ENCODE measurements around the gene MLKL.

Gene MLKL

GRCh38 chr16:74649839-74650504 is 50.7 kb downstream of the MLKL start:
- TF ChIP-seq CTCF (IDR thresholded peaks at IDR 0.05; ENCODE audit: control insufficient read depth, insufficient read depth, low read depth, low read length, missing control alignments), result no peak
- DNase-seq (ENCODE audit: low read depth), result no peak
- no peak overlapping the region for H3K4me3 ChIP-seq (ENCODE audit: control insufficient read depth, low read depth, low read length)

GRCh38 chr16:74641969-74642368 is 58.7 kb downstream of the MLKL start:
- DNase-seq (ENCODE audit: low read depth), result no peak
- TF ChIP-seq CTCF (IDR thresholded peaks at IDR 0.05; ENCODE audit: control insufficient read depth, insufficient read depth, low read depth, low read length, missing control alignments), result no peak
- H3K4me3 ChIP-seq (ENCODE audit: control insufficient read depth, low read depth, low read length), result no peak overlapping the region

GRCh38 chr16:74637742-74638453 is 62.8 kb downstream of the MLKL start:
- TF ChIP-seq CTCF (IDR thresholded peaks at IDR 0.05; ENCODE audit: control insufficient read depth, insufficient read depth, low read depth, low read length, missing control alignments), result no peak
- DNase-seq (ENCODE audit: low read depth), result no peak
- H3K4me3 ChIP-seq (ENCODE audit: control insufficient read depth, low read depth, low read length), result no peak overlapping the region

- no peak for TF ChIP-seq CTCF (IDR thresholded peaks at IDR 0.05; ENCODE audit: control insufficient read depth, insufficient read depth, low read depth, low read length, missing control alignments)
- no peak for DNase-seq (ENCODE audit: low read depth)
Observed at GRCh38 chr16:74635303-74635702, 65.4 kb downstream of the MLKL start.

GRCh38 chr16:74633686-74634085 is 67.0 kb downstream of the MLKL start:
- TF ChIP-seq CTCF (IDR thresholded peaks at IDR 0.05; ENCODE audit: control insufficient read depth, insufficient read depth, low read depth, low read length, missing control alignments), result no peak
- H3K4me3 ChIP-seq (ENCODE audit: control insufficient read depth, low read depth, low read length), result no peak overlapping the region
- DNase-seq (ENCODE audit: low read depth), result no peak

More at GRCh38 chr16:74635303-74635702, 65.4 kb downstream of the MLKL start:
- no peak overlapping the region for H3K4me3 ChIP-seq (ENCODE audit: control insufficient read depth, low read depth, low read length)

GRCh38 chr16:74627506-74628220 is 73.0 kb downstream of the MLKL start:
- no peak for TF ChIP-seq CTCF (IDR thresholded peaks at IDR 0.05; ENCODE audit: control insufficient read depth, insufficient read depth, low read depth, low read length, missing control alignments)
- H3K4me3 ChIP-seq (ENCODE audit: control insufficient read depth, low read depth, low read length), result no peak overlapping the region
- no peak for DNase-seq (ENCODE audit: low read depth)

All from AG09309 (cell line).